Activated T-helper 17 cell treated with anti-CD3 and anti-CD28 coated beads, Interleukin-2, amount 50 U/mL, for 72 hours (primary cell): ENCODE data around the gene APOO. TPM values are rescaled to one million over a fixed set of nuclear protein-coding genes. Genes with fewer than 3 reads are reported as not detected.

Experiments used
- ATAC-seq: fragments of 150-1000 bp; cut with Tn5 transposase; replicated peaks from 2 replicates; pipeline ENCODE4 v1.10.0; 2021; ENCODE audit warnings: mild to moderate bottlenecking, moderate library complexity
- H3K27ac Mint-ChIP-seq: one replicate; pipeline ENCODE4 v1.8.0; 2022; ENCODE audit warnings: mixed read lengths
- H3K27me3 Mint-ChIP-seq: one replicate; pipeline ENCODE4 v1.8.0; 2022; ENCODE audit warnings: mixed read lengths
- H3K36me3 Mint-ChIP-seq: one replicate; pipeline ENCODE4 v1.8.0; 2022; ENCODE audit warnings: low read depth, mild to moderate bottlenecking, mixed read lengths
- H3K4me1 Mint-ChIP-seq: one replicate; pipeline ENCODE4 v1.8.0; 2022; ENCODE audit warnings: mixed read lengths
- H3K4me3 Mint-ChIP-seq: one replicate; pipeline ENCODE4 v1.8.0; 2022; ENCODE audit warnings: mild to moderate bottlenecking, mixed read lengths
- H3K9me3 Mint-ChIP-seq: one replicate; pipeline ENCODE4 v1.8.0; 2022; ENCODE audit warnings: mixed read lengths
- total RNA-seq, 2 donors: library from RNA; stranded (reverse); gene quantifications; one replicate each; pipeline ENCODE4 v1.2.3, GENCODE V29; 2022

Gene APOO
- total RNA-seq, 2 donors from 2014 or later, result 15.3 to 25.4 TPM

GRCh38 chrX:23785580-23785979, 122.2 kb downstream of the APOO start:
- ATAC-seq, result no peak
- H3K27ac Mint-ChIP-seq, result no peak overlapping the region
- H3K4me1 Mint-ChIP-seq, result peaks cover 18% of the 10 kb centered on the region
- H3K27me3 Mint-ChIP-seq, result no peaks in the 10 kb centered on the region
- peaks cover 56% of the 10 kb centered on the region for H3K36me3 Mint-ChIP-seq
- H3K4me3 Mint-ChIP-seq, result peak overlapping the region; percentile 94
- H3K9me3 Mint-ChIP-seq, result no peaks in the 10 kb centered on the region

GRCh38 chrX:23784470-23785331, 123.0 kb downstream of the APOO start:
- Mint-ChIP-seq H3K9me3 (no peaks in the 10 kb centered on the region), H3K4me1 (peaks cover 18% of the 10 kb centered on the region), H3K27ac (peak overlapping the region; percentile 99), H3K4me3 (peak overlapping the region; percentile 94), H3K36me3 (peaks cover 56% of the 10 kb centered on the region), H3K27me3 (no peaks in the 10 kb centered on the region)
- peak; percentile 5 for ATAC-seq

- H3K9me3 Mint-ChIP-seq, result no peaks in the 10 kb centered on the region
- no peak for ATAC-seq
- peak overlapping the region; percentile 94 for H3K4me3 Mint-ChIP-seq
- H3K4me1 Mint-ChIP-seq, result peaks cover 18% of the 10 kb centered on the region
- no peaks in the 10 kb centered on the region for H3K27me3 Mint-ChIP-seq
- peak overlapping the region; percentile 99 for H3K27ac Mint-ChIP-seq
- H3K36me3 Mint-ChIP-seq, result peaks cover 56% of the 10 kb centered on the region
These were observed 123.9 kb downstream of the APOO start for GRCh38 chrX:23783589-23784469.

Other genes starting within 250 kb of the APOO start
- 10 to 100 TPM; 48.4 to 81.1 TPM for gene PRDX4, start 240.4 kb downstream of the APOO start, total RNA-seq
- gene ACOT9, start 164.7 kb downstream of the APOO start, total RNA-seq, result 10 to 100 TPM; 34.5 to 40.1 TPM
- gene SAT1, start 124.8 kb downstream of the APOO start, total RNA-seq, result 100 to 1,000 TPM in 1 of 2 donors, 10 to 100 TPM in 1; 94.7 to 189 TPM
- gene CXorf58, start 68 bp upstream of the APOO start, total RNA-seq, result under 1 TPM in 1 of 2 donors, not detected in 1; 0.58 TPM
- 10 to 100 TPM in 1 of 2 donors, 1 to 10 TPM in 1; 8.3 to 17.6 TPM for gene KLHL15, start 119.2 kb upstream of the APOO start, total RNA-seq
- 100 to 1,000 TPM; 169 to 225 TPM for gene EIF2S3, start 147.0 kb upstream of the APOO start, total RNA-seq
- gene ZFX, start 241.8 kb upstream of the APOO start, total RNA-seq, result 10 to 100 TPM; 41.0 to 42.9 TPM